Upper lobe of left lung (tissue), 6 donors: ENCODE measurements around the gene RHPN2. TPM values are rescaled to one million over a fixed set of nuclear protein-coding genes. Genes with fewer than 3 reads are reported as not detected.

Experiments
- ATAC-seq, 2 donors: fragments of 200-7000 bp; cut with Tn5 transposase; one replicate each; pipeline ENCODE4 v1.9.1; 2022; ENCODE audit warnings: mild to moderate bottlenecking in 2 of 2, moderate library complexity in 2 of 2; ENCODE audit not compliant: low FRiP score in 2 of 2
- DNase-seq, 2 donors: peaks; one replicate each; pipeline ENCODE4 v3.0.0-alpha.2; 2019 to 2020
- H3K27ac ChIP-seq, 4 donors: fragments of 200-600 bp; sonication (generic); one replicate each; pipeline ENCODE4 v1.5.1; 2016 to 2019
- H3K27me3 ChIP-seq, 4 donors: fragments of 200-600 bp; sonication (generic); one replicate each; pipeline ENCODE4 v1.5.1; 2017 to 2019
- H3K36me3 ChIP-seq, 4 donors: fragments of 200-600 bp; sonication (generic); one replicate each; pipeline ENCODE4 v1.5.1; 2016 to 2019
- H3K4me1 ChIP-seq, 4 donors: fragments of 200-600 bp; sonication (generic); one replicate each; pipeline ENCODE4 v1.5.1; 2018 to 2019
- H3K4me3 ChIP-seq, 4 donors: fragments of 200-600 bp; sonication (generic); one replicate each; pipeline ENCODE4 v1.5.1; 2017 to 2019; ENCODE audit warnings: mild to moderate bottlenecking in 2 of 4, moderate library complexity in 1 of 4
- H3K9me3 ChIP-seq, 4 donors: fragments of 200-600 bp; sonication (generic); one replicate each; pipeline ENCODE4 v1.5.1; 2018 to 2019
- CTCF ChIP-seq, 6 experiments: fragments of 450-650 bp in 4 of 6; fragments of 200-600 bp in 2 of 6; sonication (generic) in 2 of 6; IDR thresholded peaks; one replicate each; pipeline ENCODE4 v1.5.1; 2016 to 2019; ENCODE audit warnings: antibody characterized with exemption in 6 of 6
- EP300 ChIP-seq, 4 donors: sonication (generic); formaldehyde crosslinking; IDR thresholded peaks; one replicate each; pipeline ENCODE4 v1.5.1; 2017; ENCODE audit warnings: antibody characterized with exemption in 4 of 4, control low read depth in 2 of 4
- POLR2A ChIP-seq, 4 donors: fragments of 450-650 bp; IDR thresholded peaks; one replicate each; pipeline ENCODE4 v1.5.1; 2016 to 2017; ENCODE audit warnings: antibody characterized with exemption in 4 of 4, mild to moderate bottlenecking in 2 of 4
- POLR2AphosphoS5 ChIP-seq, 2 donors: sonication (generic); formaldehyde crosslinking; IDR thresholded peaks; one replicate each; pipeline ENCODE4 v1.5.1; 2017; ENCODE audit warnings: antibody characterized with exemption in 2 of 2
- WGBS, 2 donors: methylation state at CpG; one replicate each; pipeline ENCODE4 v1.1.5; 2017 to 2018; 5-methylcytosine and 5-hydroxymethylcytosine counted together
- small RNA-seq, 4 donors: library from RNA; depleted of rRNA; stranded (forward); fragments of <200 nt; gene quantifications; one replicate each; pipeline ENCODE3, GENCODE V24; 2016
- total RNA-seq, 6 donors: library from RNA; depleted of rRNA in 4 of 6; stranded (reverse); fragments of >200 nt in 4 of 6; gene quantifications; one replicate each; pipeline versions ENCODE4 v1.1.0 to v1.2.1, GENCODE V29; 2016 to 2021
- donor health status: DM: no; HTN: no; CAD: no; lungs with moderate emphysema.
- donor health status: DM: no; HTN: yes; CAD: no; lungs with severe emphysema.

Gene RHPN2
- total RNA-seq, 6 donors from 2014 or later: 5.6 to 33.5 (median 13.1) TPM

GRCh38 chr19:32930567-32930966, 134.1 kb downstream of the RHPN2 start:
- DNase-seq (no peak), ATAC-seq (no peak)
- no peak overlapping the region for H3K4me3 ChIP-seq
- H3K36me3 ChIP-seq: peaks cover 7 to 72% (median 37%) of the 10 kb centered on the region in 4 donors
- no peaks in the 10 kb centered on the region for H3K4me1 ChIP-seq
- no peak for TF ChIP-seq POLR2AphosphoS5 (IDR thresholded peaks at IDR 0.05)
- TF ChIP-seq POLR2A (IDR thresholded peaks at IDR 0.05): no peak
- no peak for TF ChIP-seq EP300 (IDR thresholded peaks at IDR 0.05)
- TF ChIP-seq CTCF (IDR thresholded peaks at IDR 0.05): no peak
- WGBS, 2 donors: 98 to 99% methylated on average over 8 of the region's 8 CpGs
- H3K27ac ChIP-seq: no peak overlapping the region
- no peaks in the 10 kb centered on the region for H3K27me3 ChIP-seq
- peaks cover 0 to 9% (median 3%) of the 10 kb centered on the region in 4 donors for H3K9me3 ChIP-seq

- Histone ChIP-seq H3K27ac (no peak overlapping the region), H3K4me1 (no peaks in the 10 kb centered on the region), H3K27me3 (no peaks in the 10 kb centered on the region), H3K36me3 (peaks cover 7 to 72% (median 40%) of the 10 kb centered on the region in 4 donors), H3K9me3 (peaks cover 0 to 9% (median 3%) of the 10 kb centered on the region in 4 donors), H3K4me3 (no peak overlapping the region)
- ATAC-seq (no peak), DNase-seq (no peak)
- WGBS, 2 donors: 95 to 97% methylated on average over 2 of the region's 2 CpGs
- TF ChIP-seq CTCF (IDR thresholded peaks at IDR 0.05) (no peak), EP300 (IDR thresholded peaks at IDR 0.05) (no peak), POLR2AphosphoS5 (IDR thresholded peaks at IDR 0.05) (no peak), POLR2A (IDR thresholded peaks at IDR 0.05) (no peak)
Measured at GRCh38 chr19:32928806-32929205, 135.9 kb downstream of the RHPN2 start.

Small RNA genes lying within 50 kb of the gene (small RNA-seq; reads per million reads assigned to genes)
- gene AC008521.1: 0 reads per million in 4 donors
- 0 reads per million in 4 donors for gene AC008521.2

Other genes starting within 250 kb of the RHPN2 start
- 1 to 10 TPM in 1 of 6 donors, under 1 TPM in 3, not detected in 2; 0.26 to 1.2 (median 0.44) TPM for gene SLC7A9, start 195.1 kb downstream of the RHPN2 start, total RNA-seq
- 10 to 100 TPM; 10.1 to 16.0 (median 14.1) TPM for gene CEP89, start 92.9 kb downstream of the RHPN2 start, total RNA-seq
- 1 to 10 TPM in 5 of 6 donors, not detected in 1; 1.4 to 7.3 (median 2.0) TPM for gene FAAP24, start 92.6 kb downstream of the RHPN2 start, total RNA-seq
- 10 to 100 TPM in 1 of 6 donors, 1 to 10 TPM in 5; 4.7 to 11.5 (median 6.8) TPM for gene GPATCH1, start 16.3 kb upstream of the RHPN2 start, total RNA-seq
- gene WDR88, start 67.2 kb upstream of the RHPN2 start, total RNA-seq: under 1 TPM in 1 of 6 donors, not detected in 5; 0.34 TPM
- 10 to 100 TPM in 4 of 6 donors, 1 to 10 TPM in 2; 8.2 to 29.7 (median 19.0) TPM for gene LRP3, start 129.4 kb upstream of the RHPN2 start, total RNA-seq
- 1 to 10 TPM in 1 of 6 donors, under 1 TPM in 3, not detected in 2; 0.29 to 2.1 (median 0.47) TPM for gene SLC7A10, start 161.0 kb upstream of the RHPN2 start, total RNA-seq
- gene CEBPA, start 237.6 kb upstream of the RHPN2 start, total RNA-seq: 100 to 1,000 TPM in 3 of 6 donors, 10 to 100 TPM in 3; 53.5 to 183 (median 109) TPM